Kidney epithelial cell (primary cell): ENCODE results near the gene GHSR. TPM values are rescaled to one million over a fixed set of nuclear protein-coding genes. Genes with fewer than 3 reads are reported as not detected.

ENCODE experiments used
- DNase-seq: peaks from one replicate; pipeline ENCODE4 v3.0.0-alpha.2; 2010; ENCODE audit warnings: low read depth
- H3K27me3 ChIP-seq: 2 replicates; pipeline ENCODE4 v1.6.0; 2011; ENCODE audit warnings: low read length; ENCODE audit not compliant: control insufficient read depth, insufficient read depth
- H3K36me3 ChIP-seq: 2 replicates; pipeline ENCODE4 v1.5.1; 2011; ENCODE audit warnings: low read length; ENCODE audit not compliant: control insufficient read depth, insufficient read depth
- H3K4me3 ChIP-seq: 2 replicates; pipeline ENCODE4 v1.5.1; 2011; ENCODE audit warnings: low read depth, mild to moderate bottlenecking, control low read depth, low read length
- total RNA-seq: library from RNA; depleted of rRNA; stranded (reverse); fragments of >200 nt; gene quantifications from 2 replicates; pipeline ENCODE4 v1.2.3, GENCODE V29; 2015
- TF ChIP-seq, protein P1 (sequence below): IDR thresholded peaks from 2 replicates; pipeline ENCODE4 v1.5.1; 2011; ENCODE audit warnings: mild to moderate bottlenecking, moderate library complexity, low read length, control low read depth, inconsistent platforms; ENCODE audit not compliant: insufficient read depth, poor library complexity, severe bottlenecking

GHSR gene
- total RNA-seq, 1 donor from 2014 or later: not detected

DNA sequence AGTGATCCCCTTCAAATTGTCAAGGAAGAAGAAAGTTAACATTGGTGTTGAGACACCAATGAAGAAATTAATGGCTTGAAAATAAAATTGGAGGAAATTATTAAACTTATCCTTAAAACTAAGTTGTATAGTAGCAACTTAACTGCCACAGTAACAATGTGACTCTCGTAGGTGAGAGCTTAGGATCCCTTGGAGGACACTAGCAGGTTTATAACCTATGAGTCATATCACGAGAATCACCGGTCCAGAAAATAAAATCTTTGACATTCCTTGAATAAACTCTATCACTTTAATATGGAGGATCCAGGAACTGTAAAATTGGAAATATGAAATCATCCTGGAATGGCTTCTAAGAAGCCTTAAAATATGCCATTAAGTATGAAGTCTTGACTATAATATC is 2.1 kb downstream of the GHSR start:
- H3K4me3 ChIP-seq: no peak overlapping the region
- DNase-seq: no peak
- H3K36me3 ChIP-seq: no peaks in the 10 kb centered on the region
- TF ChIP-seq, protein P1, sequence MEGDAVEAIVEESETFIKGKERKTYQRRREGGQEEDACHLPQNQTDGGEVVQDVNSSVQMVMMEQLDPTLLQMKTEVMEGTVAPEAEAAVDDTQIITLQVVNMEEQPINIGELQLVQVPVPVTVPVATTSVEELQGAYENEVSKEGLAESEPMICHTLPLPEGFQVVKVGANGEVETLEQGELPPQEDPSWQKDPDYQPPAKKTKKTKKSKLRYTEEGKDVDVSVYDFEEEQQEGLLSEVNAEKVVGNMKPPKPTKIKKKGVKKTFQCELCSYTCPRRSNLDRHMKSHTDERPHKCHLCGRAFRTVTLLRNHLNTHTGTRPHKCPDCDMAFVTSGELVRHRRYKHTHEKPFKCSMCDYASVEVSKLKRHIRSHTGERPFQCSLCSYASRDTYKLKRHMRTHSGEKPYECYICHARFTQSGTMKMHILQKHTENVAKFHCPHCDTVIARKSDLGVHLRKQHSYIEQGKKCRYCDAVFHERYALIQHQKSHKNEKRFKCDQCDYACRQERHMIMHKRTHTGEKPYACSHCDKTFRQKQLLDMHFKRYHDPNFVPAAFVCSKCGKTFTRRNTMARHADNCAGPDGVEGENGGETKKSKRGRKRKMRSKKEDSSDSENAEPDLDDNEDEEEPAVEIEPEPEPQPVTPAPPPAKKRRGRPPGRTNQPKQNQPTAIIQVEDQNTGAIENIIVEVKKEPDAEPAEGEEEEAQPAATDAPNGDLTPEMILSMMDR: no peak
- H3K27me3 ChIP-seq: peaks cover 29% of the 10 kb centered on the region

DNA sequence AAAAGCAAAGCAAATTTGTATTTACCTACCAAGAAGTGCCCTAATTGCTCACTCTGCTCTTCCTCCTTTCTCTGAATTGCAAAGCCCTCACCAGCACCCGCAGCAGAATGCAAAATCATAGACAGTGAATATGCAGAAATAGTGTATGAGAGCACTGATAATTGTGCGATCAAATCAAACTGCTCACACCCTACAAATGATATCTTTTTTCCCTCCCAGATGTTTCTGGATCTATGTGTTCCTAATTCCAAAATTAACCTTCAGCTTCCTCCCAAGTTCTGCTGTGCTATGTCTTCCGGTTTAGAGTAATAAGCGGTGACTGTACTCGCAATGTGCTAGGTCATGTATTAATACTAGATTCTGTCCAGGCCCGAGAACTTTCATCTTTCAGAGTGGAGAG is 3.4 kb downstream of the GHSR start:
- Histone ChIP-seq H3K36me3 (no peaks in the 10 kb centered on the region), H3K4me3 (no peak overlapping the region)

GRCh38 chr3:172442606-172443005 is 5.7 kb downstream of the GHSR start:
- TF ChIP-seq, protein P1: no peak
- no peak for DNase-seq

More for the DNA sequence above, 3.4 kb downstream of the GHSR start:
- TF ChIP-seq, protein P1: no peak
- no peak for DNase-seq
- H3K27me3 ChIP-seq: peaks cover 27% of the 10 kb centered on the region

GRCh38 chr3:172441581-172441980 is 6.7 kb downstream of the GHSR start:
- Histone ChIP-seq H3K4me3 (no peak overlapping the region), H3K27me3 (no peaks in the 10 kb centered on the region), H3K36me3 (no peaks in the 10 kb centered on the region)
- DNase-seq: no peak
- TF ChIP-seq, protein P1: no peak

More at GRCh38 chr3:172442606-172443005, 5.7 kb downstream of the GHSR start:
- Histone ChIP-seq H3K36me3 (no peaks in the 10 kb centered on the region), H3K4me3 (no peak overlapping the region), H3K27me3 (peaks cover 5% of the 10 kb centered on the region)

- TF ChIP-seq, protein P1: no peak
- DNase-seq: no peak
- H3K36me3 ChIP-seq: no peaks in the 10 kb centered on the region
- no peak overlapping the region for H3K4me3 ChIP-seq
- H3K27me3 ChIP-seq: no peaks in the 10 kb centered on the region
Measured at GRCh38 chr3:172438186-172438585, 10.1 kb downstream of the GHSR start.

GRCh38 chr3:172437713-172438112 is 10.5 kb downstream of the GHSR start:
- TF ChIP-seq, protein P1: no peak
- Histone ChIP-seq H3K36me3 (no peaks in the 10 kb centered on the region), H3K4me3 (no peak overlapping the region), H3K27me3 (no peaks in the 10 kb centered on the region)
- DNase-seq: no peak
